Erythroblast (primary cell): ENCODE results near the gene TFAP2D.

Source experiments
- GATA1 ChIP-seq: IDR thresholded peaks from 2 replicates; pipeline ENCODE4 v1.6.1; 2011; ENCODE audit warnings: low read depth, mild to moderate bottlenecking, control low read depth, low read length, moderate library complexity
- POLR2A ChIP-seq: IDR thresholded peaks from 2 replicates; pipeline ENCODE4 v1.6.1; 2011; ENCODE audit warnings: mild to moderate bottlenecking, low read length

DNA sequence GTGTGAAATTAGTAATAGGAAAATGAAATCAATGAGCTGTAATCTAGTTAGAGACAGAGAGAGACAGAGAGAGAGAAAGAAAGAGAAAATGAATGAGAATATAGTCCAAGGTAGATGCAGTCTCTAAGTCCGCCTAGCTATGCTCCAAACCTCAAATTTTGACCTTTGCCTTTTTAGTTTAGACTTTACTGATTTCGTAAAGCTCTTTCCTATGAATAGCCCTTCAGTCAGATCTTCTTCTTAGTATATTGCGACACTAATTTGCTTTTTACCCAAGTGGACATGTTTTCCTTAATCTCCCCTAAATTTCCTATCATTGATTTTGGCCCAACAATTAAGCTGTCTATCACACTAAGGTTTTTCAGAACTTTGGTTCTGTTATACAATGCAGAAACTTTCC lies 49.5 kb downstream of the TFAP2D start:
- TF ChIP-seq POLR2A (no peak), GATA1 (no peak)
